SK-MEL-5 (cell line): Measurements from ENCODE around the gene NRAS. TPM values are rescaled to one million over a fixed set of nuclear protein-coding genes. Genes with fewer than 3 reads are reported as not detected.

ENCODE experiments used
- DNase-seq: peaks from one replicate; pipeline ENCODE4 v3.0.0-alpha.2; 2016; ENCODE audit warnings: low read depth, low spot score
- in situ Hi-C: cut with HindIII; loops from 2 replicates; pipeline ENCODE4 v1.10.0; 2016; ENCODE audit warnings: low sequenced_read_pairs, high pct_unique_total_duplicates, low pct_unique_long_range_greater_than_20kb
- small RNA-seq, 2 experiments: library from RNA; depleted of rRNA; stranded (forward); fragments of <200 nt; gene quantifications; one replicate each; pipeline ENCODE3, GENCODE V24; 2014
- total RNA-seq: library from RNA; depleted of rRNA; stranded (reverse); fragments of >200 nt; shearing (Covaris generic); gene quantifications from 2 replicates; pipeline ENCODE4 v1.2.3, GENCODE V29; 2014; rRNA removed

Gene NRAS
- total RNA-seq, 1 experiment from 2014 or later, result 70.4 TPM

DNA sequence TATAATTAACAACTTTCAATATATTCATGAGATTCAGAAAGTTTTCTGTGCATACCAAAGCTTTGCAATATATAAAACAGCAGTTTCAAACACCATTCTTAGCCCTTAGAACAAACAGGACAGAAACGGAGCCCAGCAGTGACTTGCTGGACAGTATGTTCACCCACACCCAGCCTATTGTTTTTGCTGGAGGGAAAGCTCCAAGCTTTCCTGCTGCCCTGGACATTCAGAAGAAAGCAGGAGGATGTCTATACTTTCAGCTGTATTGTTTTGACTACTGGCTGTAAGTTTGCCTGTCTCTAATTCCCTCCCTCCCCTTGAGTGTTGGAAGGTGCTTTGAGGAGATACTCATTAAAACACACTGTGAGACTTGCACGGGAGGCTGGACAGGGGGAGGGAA, 56.3 kb downstream of the NRAS start:
- in situ Hi-C loops, result no loop called here
- DNase-seq, result no peak

Small RNAs within 50 kb of the gene (small RNA-seq; reads per million reads assigned to genes)
- gene RN7SL432P (0 reads per million in 2 experiments), gene RNY1P13 (0 to 0.10 reads per million in 2 experiments)

Other genes with a start within 250 kb of the NRAS start
- gene TRIM33, start 205.6 kb downstream of the NRAS start, total RNA-seq, result 34.7 and 38.8 TPM in 2 replicates
- 43.1 and 49.3 TPM in 2 replicates for gene BCAS2, start 135.2 kb downstream of the NRAS start, total RNA-seq
- 0.74 and 1.1 TPM in 2 replicates for gene DENND2C, start 46.7 kb downstream of the NRAS start, total RNA-seq
- 0.27 TPM in 1 of 2 replicates, not detected in the other for gene AMPD1, start 21.2 kb downstream of the NRAS start, total RNA-seq
- 267 and 294 TPM in 2 replicates for gene CSDE1, start 41.2 kb upstream of the NRAS start, total RNA-seq
- gene SIKE1, start 63.9 kb upstream of the NRAS start, total RNA-seq, result 48.1 and 54.0 TPM in 2 replicates
- not detected in 2 replicates for gene SYCP1, start 138.1 kb upstream of the NRAS start, total RNA-seq